Measurements from ENCODE around the gene MAPK8IP3.

The MAPK8IP3 gene

GRCh38 chr16:1687427-1688316 is 18.3 kb upstream of the MAPK8IP3 start:
- Histone ChIP-seq H3K4me3 (ENCODE audit: low read length) (no peak overlapping the region), H4K20me1 (ENCODE audit: control insufficient read depth, insufficient read depth, low read depth, low read length) (peaks cover 18% of the 10 kb centered on the region; the same call in 1 of the 2 replicates), H3K36me3 (ENCODE audit: control insufficient read depth, low read length) (peaks cover 90% of the 10 kb centered on the region), H3F3A (ENCODE audit: control insufficient read depth, insufficient read depth) (no peaks in the 10 kb centered on the region), H3K79me2 (ENCODE audit: control insufficient read depth, low read length) (peaks cover 99% of the 10 kb centered on the region), H3K4me2 (ENCODE audit: low read length) (no peak overlapping the region), H3K27ac (ENCODE audit: low read depth, low read length) (no peak overlapping the region), H3K4me1 (ENCODE audit: control insufficient read depth, low read length) (no peaks in the 10 kb centered on the region), H3K9me3 (ENCODE audit: control insufficient read depth, insufficient read depth, low read length) (no peaks in the 10 kb centered on the region), H3K27me3 (ENCODE audit: control insufficient read depth, low read length) (no peaks in the 10 kb centered on the region), H3K9me2 (replicated peaks; ENCODE audit: control insufficient read depth, low read length) (no peaks in the 10 kb centered on the region)
- TF ChIP-seq CTCF (IDR thresholded peaks at IDR 0.05; ENCODE audit: low read depth, low read length, poor library complexity, severe bottlenecking) (no peak), EZH2phosphoT487 (IDR thresholded peaks at IDR 0.05; ENCODE audit: borderline replicate concordance, low read length) (no peak)

- Histone ChIP-seq H3F3A (ENCODE audit: control insufficient read depth, insufficient read depth) (no peaks in the 10 kb centered on the region), H3K79me2 (ENCODE audit: control insufficient read depth, low read length) (peaks cover 99% of the 10 kb centered on the region), H3K4me3 (ENCODE audit: low read length) (no peak overlapping the region), H3K9me2 (replicated peaks; ENCODE audit: control insufficient read depth, low read length) (no peaks in the 10 kb centered on the region), H3K27me3 (ENCODE audit: control insufficient read depth, low read length) (no peaks in the 10 kb centered on the region), H3K4me2 (ENCODE audit: low read length) (no peak overlapping the region), H3K27ac (ENCODE audit: low read depth, low read length) (no peak overlapping the region), H3K9me3 (ENCODE audit: control insufficient read depth, insufficient read depth, low read length) (no peaks in the 10 kb centered on the region), H3K4me1 (ENCODE audit: control insufficient read depth, low read length) (no peaks in the 10 kb centered on the region), H3K36me3 (ENCODE audit: control insufficient read depth, low read length) (peaks cover 93% of the 10 kb centered on the region), H4K20me1 (ENCODE audit: control insufficient read depth, insufficient read depth, low read depth, low read length) (peaks cover 13% of the 10 kb centered on the region; the same call in 1 of the 2 replicates)
- TF ChIP-seq EZH2phosphoT487 (IDR thresholded peaks at IDR 0.05; ENCODE audit: borderline replicate concordance, low read length) (no peak), CTCF (IDR thresholded peaks at IDR 0.05; ENCODE audit: low read depth, low read length, poor library complexity, severe bottlenecking) (no peak)
These were observed 17.0 kb upstream of the MAPK8IP3 start for GRCh38 chr16:1688807-1689560.

- Histone ChIP-seq H3K36me3 (ENCODE audit: control insufficient read depth, low read length) (peaks cover 95% of the 10 kb centered on the region), H3K9me3 (ENCODE audit: control insufficient read depth, insufficient read depth, low read length) (no peaks in the 10 kb centered on the region), H3K4me1 (ENCODE audit: control insufficient read depth, low read length) (no peaks in the 10 kb centered on the region), H3K4me3 (ENCODE audit: low read length) (no peak overlapping the region), H3F3A (ENCODE audit: control insufficient read depth, insufficient read depth) (no peaks in the 10 kb centered on the region), H3K4me2 (ENCODE audit: low read length) (no peak overlapping the region), H3K27me3 (ENCODE audit: control insufficient read depth, low read length) (no peaks in the 10 kb centered on the region), H4K20me1 (ENCODE audit: control insufficient read depth, insufficient read depth, low read depth, low read length) (peaks cover 11% of the 10 kb centered on the region; the same call in 1 of the 2 replicates), H3K9me2 (replicated peaks; ENCODE audit: control insufficient read depth, low read length) (no peaks in the 10 kb centered on the region), H3K27ac (ENCODE audit: low read depth, low read length) (no peak overlapping the region), H3K79me2 (ENCODE audit: control insufficient read depth, low read length) (peaks cover 97% of the 10 kb centered on the region)
- TF ChIP-seq EZH2phosphoT487 (IDR thresholded peaks at IDR 0.05; ENCODE audit: borderline replicate concordance, low read length) = no peak
- no peak for TF ChIP-seq CTCF (IDR thresholded peaks at IDR 0.05; ENCODE audit: low read depth, low read length, poor library complexity, severe bottlenecking)
These were observed 16.1 kb upstream of the MAPK8IP3 start for GRCh38 chr16:1689853-1690252.

All from DOHH2 (cell line).